Epithelial cell of esophagus (primary cell): ENCODE measurements around the gene ROR2.
A peak's percentile ranks its signal among the peaks of the same experiment; 100 is the strongest.

ENCODE experiments used
- DNase-seq: peaks from one replicate; pipeline ENCODE4 v3.0.0; 2010; ENCODE audit warnings: low read depth
- H3K4me3 ChIP-seq: 2 replicates; pipeline ENCODE4 v1.5.1; 2011; ENCODE audit warnings: mild to moderate bottlenecking, low read length, control low read depth
- TF ChIP-seq, protein P1 (sequence below): IDR thresholded peaks from 2 replicates; pipeline ENCODE4 v1.5.1; 2011; ENCODE audit warnings: low read depth, mild to moderate bottlenecking, low read length, control low read depth, inconsistent platforms; ENCODE audit not compliant: insufficient read depth; ENCODE audit errors: missing control alignments

The ROR2 gene

DNA sequence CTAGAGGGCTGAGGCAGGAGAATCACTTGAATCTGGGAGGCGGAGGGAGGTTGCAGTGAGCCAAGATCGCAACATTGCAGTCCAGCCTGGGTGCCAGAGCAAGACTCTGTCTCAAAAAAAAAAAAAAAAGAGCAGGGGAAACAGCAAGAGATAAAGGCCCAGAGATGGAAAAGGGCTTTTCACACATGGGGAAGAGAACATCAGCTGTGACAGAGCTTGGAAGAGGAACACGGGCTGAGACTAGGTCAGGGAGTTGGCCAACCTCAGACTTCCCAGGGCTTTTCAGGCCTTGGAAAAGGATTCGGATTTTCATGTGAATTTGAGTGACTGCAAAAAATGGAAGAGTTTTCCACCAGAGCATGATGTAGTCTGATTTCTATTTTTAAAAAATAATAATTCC lies 294.4 kb downstream of the ROR2 start:
- TF ChIP-seq, protein P1, sequence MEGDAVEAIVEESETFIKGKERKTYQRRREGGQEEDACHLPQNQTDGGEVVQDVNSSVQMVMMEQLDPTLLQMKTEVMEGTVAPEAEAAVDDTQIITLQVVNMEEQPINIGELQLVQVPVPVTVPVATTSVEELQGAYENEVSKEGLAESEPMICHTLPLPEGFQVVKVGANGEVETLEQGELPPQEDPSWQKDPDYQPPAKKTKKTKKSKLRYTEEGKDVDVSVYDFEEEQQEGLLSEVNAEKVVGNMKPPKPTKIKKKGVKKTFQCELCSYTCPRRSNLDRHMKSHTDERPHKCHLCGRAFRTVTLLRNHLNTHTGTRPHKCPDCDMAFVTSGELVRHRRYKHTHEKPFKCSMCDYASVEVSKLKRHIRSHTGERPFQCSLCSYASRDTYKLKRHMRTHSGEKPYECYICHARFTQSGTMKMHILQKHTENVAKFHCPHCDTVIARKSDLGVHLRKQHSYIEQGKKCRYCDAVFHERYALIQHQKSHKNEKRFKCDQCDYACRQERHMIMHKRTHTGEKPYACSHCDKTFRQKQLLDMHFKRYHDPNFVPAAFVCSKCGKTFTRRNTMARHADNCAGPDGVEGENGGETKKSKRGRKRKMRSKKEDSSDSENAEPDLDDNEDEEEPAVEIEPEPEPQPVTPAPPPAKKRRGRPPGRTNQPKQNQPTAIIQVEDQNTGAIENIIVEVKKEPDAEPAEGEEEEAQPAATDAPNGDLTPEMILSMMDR = no peak
- DNase-seq = no peak
- no peak overlapping the region for H3K4me3 ChIP-seq

GRCh38 chr9:91655215-91655614 lies 294.8 kb downstream of the ROR2 start:
- TF ChIP-seq, protein P1 = no peak
- DNase-seq = peak; percentile 9
- no peak overlapping the region for H3K4me3 ChIP-seq

GRCh38 chr9:91654527-91654926 lies 295.5 kb downstream of the ROR2 start:
- no peak for DNase-seq
- TF ChIP-seq, protein P1 = no peak
- no peak overlapping the region for H3K4me3 ChIP-seq

GRCh38 chr9:91647371-91647770 lies 302.7 kb downstream of the ROR2 start:
- DNase-seq = no peak
- TF ChIP-seq, protein P1 = no peak
- H3K4me3 ChIP-seq = no peak overlapping the region

DNA sequence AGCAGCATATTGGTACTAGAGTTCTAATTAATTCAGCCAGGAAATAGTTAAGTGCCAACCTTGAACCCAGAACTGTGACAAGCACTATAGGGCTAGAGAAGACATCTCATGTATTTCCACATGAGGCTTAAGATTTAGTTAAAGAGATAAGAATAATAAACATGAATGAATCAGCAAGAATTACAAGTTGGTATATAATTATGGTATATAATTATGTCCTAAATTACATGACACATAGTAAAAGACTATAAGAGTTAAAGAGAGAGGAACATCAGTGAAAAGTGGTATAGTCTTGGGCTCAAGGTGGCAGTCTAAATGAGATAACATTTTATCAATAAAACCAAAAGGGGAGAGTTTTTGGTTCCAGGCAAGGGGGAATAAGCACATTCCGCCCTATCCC lies 303.3 kb downstream of the ROR2 start:
- TF ChIP-seq, protein P1 = no peak
- DNase-seq = no peak
- H3K4me3 ChIP-seq = no peak overlapping the region

DNA sequence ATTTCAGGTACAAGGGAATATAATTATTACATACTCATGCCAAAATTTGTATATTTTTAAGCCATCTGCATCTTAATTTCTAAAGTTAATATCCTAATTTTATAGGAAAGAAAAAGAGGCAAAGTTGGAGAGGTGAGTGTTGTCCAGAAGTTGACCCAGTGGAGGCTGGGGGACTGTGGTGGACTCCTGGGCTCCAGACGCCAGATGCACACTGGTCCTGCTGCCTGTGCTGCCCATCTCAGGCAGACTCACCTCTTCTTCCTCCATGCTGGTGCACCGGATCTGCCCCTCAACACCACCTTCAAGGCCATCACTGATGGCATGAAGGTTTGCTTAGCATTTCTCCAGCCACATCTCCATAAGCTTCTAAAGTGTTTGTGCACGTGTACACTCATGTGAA lies 305.6 kb downstream of the ROR2 start:
- TF ChIP-seq, protein P1 = no peak
- H3K4me3 ChIP-seq = no peak overlapping the region
- no peak for DNase-seq

DNA sequence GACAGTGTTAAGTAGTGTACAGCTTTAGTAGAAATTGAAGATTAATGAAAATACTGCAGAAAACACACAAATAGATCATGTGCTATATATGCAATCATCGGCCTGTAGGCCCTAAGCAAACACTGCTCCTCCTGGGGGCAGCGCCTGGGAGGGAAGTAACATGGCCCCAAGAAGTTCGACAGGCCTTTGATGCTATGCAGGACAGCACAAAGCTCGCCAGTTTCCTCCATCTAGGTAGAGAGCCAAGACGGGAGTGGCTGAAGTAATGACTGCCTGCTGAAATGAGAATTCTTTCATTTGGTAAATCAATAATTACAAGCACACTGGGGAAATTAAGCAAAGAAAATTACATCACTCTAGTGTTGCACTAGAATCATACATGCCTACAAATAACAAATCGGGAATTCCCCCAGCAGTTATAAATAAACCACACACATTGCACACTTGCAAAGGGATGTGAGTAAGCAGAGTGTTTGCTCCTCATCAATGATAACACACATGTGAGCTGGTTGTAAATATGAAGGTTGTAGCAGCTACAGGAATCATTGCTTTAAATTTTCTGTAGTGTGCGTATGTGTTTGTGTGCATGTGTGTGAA lies 306.4 kb downstream of the ROR2 start:
- no peak overlapping the region for H3K4me3 ChIP-seq
- TF ChIP-seq, protein P1 = no peak
- DNase-seq = no peak
